Keratinocyte (primary cell): Measurements from ENCODE around the gene PCBD2. TPM values are rescaled to one million over a fixed set of nuclear protein-coding genes. Genes with fewer than 3 reads are reported as not detected.

Source experiments
- DNase-seq: peaks from one replicate; pipeline ENCODE4 v3.0.0-alpha.2; 2011; ENCODE audit warnings: low read depth, missing footprints, low spot score
- FAIRE-seq: peaks from 2 replicates; lab custom pipeline; 2011; peaks lifted over from hg19 to GRCh38; lab: Jason Lieb, UNC
- H2AFZ ChIP-seq: 2 replicates; pipeline ENCODE4 v1.6.0; 2012; ENCODE audit warnings: low read length, control low read depth, inconsistent platforms; ENCODE audit not compliant: control insufficient read depth
- H3K27ac ChIP-seq: 2 replicates; pipeline ENCODE4 v1.5.1; 2011; ENCODE audit warnings: low read length; ENCODE audit not compliant: control insufficient read depth, insufficient read depth
- H3K27me3 ChIP-seq: 3 replicates; pipeline ENCODE4 v1.6.0; 2011; ENCODE audit warnings: low read length; ENCODE audit not compliant: control insufficient read depth, insufficient read depth; ENCODE audit errors: extremely low read depth
- H3K36me3 ChIP-seq, 2 experiments: 2 replicates in 1 of 2; 3 replicates in 1 of 2; pipeline ENCODE4 v1.5.1; 2011; ENCODE audit warnings: low read length in 2 of 2, mild to moderate bottlenecking in 1 of 2; ENCODE audit not compliant: control insufficient read depth in 2 of 2, insufficient read depth in 2 of 2; ENCODE audit errors: extremely low read depth in 1 of 2
- H3K4me1 ChIP-seq: 3 replicates; pipeline ENCODE4 v1.5.1; 2011; ENCODE audit warnings: low read length; ENCODE audit not compliant: control insufficient read depth, insufficient read depth; ENCODE audit errors: extremely low read depth
- H3K4me2 ChIP-seq: 3 replicates; pipeline ENCODE4 v1.6.0; 2011; ENCODE audit warnings: low read depth, low read length; ENCODE audit not compliant: control insufficient read depth, insufficient read depth; ENCODE audit errors: extremely low read depth
- H3K4me3 ChIP-seq, 3 experiments: fragments of 200-600 bp in 1 of 3; sonication (generic) in 1 of 3; 2 replicates in 2 of 3; 3 replicates in 1 of 3; pipeline ENCODE4 v1.5.1; 2011 to 2016; ENCODE audit warnings: low read length in 3 of 3, mild to moderate bottlenecking in 3 of 3, control low read depth in 2 of 3, inconsistent platforms in 1 of 3, low read depth in 1 of 3, mixed read lengths in 1 of 3, mixed run types in 1 of 3, moderate library complexity in 1 of 3; ENCODE audit not compliant: control insufficient read depth in 2 of 3, insufficient read depth in 2 of 3; ENCODE audit errors: extremely low read depth in 1 of 3
- H3K79me2 ChIP-seq: 2 replicates; pipeline ENCODE4 v1.6.0; 2012; ENCODE audit warnings: low read length; ENCODE audit not compliant: control insufficient read depth, insufficient read depth
- H3K9ac ChIP-seq: 3 replicates; pipeline ENCODE4 v1.6.0; 2011; ENCODE audit warnings: low read length; ENCODE audit not compliant: control insufficient read depth, insufficient read depth; ENCODE audit errors: extremely low read depth
- H3K9me1 ChIP-seq: 3 replicates; pipeline ENCODE4 v1.6.0; 2011; ENCODE audit warnings: low read length; ENCODE audit not compliant: control insufficient read depth, insufficient read depth; ENCODE audit errors: extremely low read depth
- H3K9me3 ChIP-seq: 2 replicates; pipeline ENCODE4 v1.5.1; 2012; ENCODE audit warnings: low read depth, low read length; ENCODE audit not compliant: control insufficient read depth
- H4K20me1 ChIP-seq: 3 replicates; pipeline ENCODE4 v1.6.0; 2011; ENCODE audit warnings: low read length; ENCODE audit not compliant: control insufficient read depth, insufficient read depth; ENCODE audit errors: extremely low read depth
- EZH2 ChIP-seq: IDR thresholded peaks from one replicate; pipeline ENCODE4 v1.6.1; 2012; ENCODE audit warnings: inconsistent platforms, mild to moderate bottlenecking, low read length, moderate library complexity
- dilution Hi-C: fragments of 300-500 bp; cut with MboI; formaldehyde crosslinking; loops from one replicate; pipeline ENCODE4 v1.7.0; 2020; ENCODE audit warnings: low sequenced_read_pairs; ENCODE audit not compliant: extremely low pct_ligation_motif_present
- polyA plus RNA-seq, 5 experiments: library from polyadenylated mRNA; depleted of rRNA in 3 of 5; stranded (reverse) in 3 of 5; stranded (forward) in 1 of 5; unstranded in 1 of 5; fragments of >200 nt; gene quantifications; 1 replicate in 1 of 5; 2 replicates in 3 of 5; 3 replicates in 1 of 5; pipeline versions ENCODE4 v1.2.1 to v1.2.3, GENCODE V29; 2011 to 2012; ENCODE audit warnings: missing spikeins in 2 of 5, low read depth in 1 of 5, low replicate concordance in 1 of 5
- TF ChIP-seq, protein P1 (sequence below), 3 experiments: IDR thresholded peaks in 1 of 3; conservative IDR thresholded peaks in 1 of 3; optimal IDR thresholded peaks in 1 of 3; 2 replicates in 2 of 3; 3 replicates in 1 of 3; pipeline versions ENCODE3 to v1.5.1; 2011; ENCODE audit warnings: low read length in 3 of 3, mild to moderate bottlenecking in 3 of 3, moderate library complexity in 2 of 3, control low read depth in 1 of 3, inconsistent platforms in 1 of 3; ENCODE audit not compliant: insufficient read depth in 2 of 3; ENCODE audit errors: extremely low read depth in 1 of 3

Gene PCBD2
- polyA plus RNA-seq, 1 donor (not counting 4 experiments of a cell fraction or from before 2014, with no cell fraction given): 6.2 TPM

- no peak for DNase-seq
- Histone ChIP-seq H3K4me2 (no peak overlapping the region), H3K9ac (no peak overlapping the region), H3K27me3 (no peaks in the 10 kb centered on the region), H4K20me1 (no peaks in the 10 kb centered on the region), H3K36me3 (no peaks in the 10 kb centered on the region), H3K4me3 (no peak overlapping the region), H2AFZ (no peak overlapping the region), H3K9me1 (no peaks in the 10 kb centered on the region), H3K4me1 (no peaks in the 10 kb centered on the region), H3K79me2 (no peaks in the 10 kb centered on the region), H3K27ac (no peak overlapping the region), H3K9me3 (no peaks in the 10 kb centered on the region)
- TF ChIP-seq, protein P1, sequence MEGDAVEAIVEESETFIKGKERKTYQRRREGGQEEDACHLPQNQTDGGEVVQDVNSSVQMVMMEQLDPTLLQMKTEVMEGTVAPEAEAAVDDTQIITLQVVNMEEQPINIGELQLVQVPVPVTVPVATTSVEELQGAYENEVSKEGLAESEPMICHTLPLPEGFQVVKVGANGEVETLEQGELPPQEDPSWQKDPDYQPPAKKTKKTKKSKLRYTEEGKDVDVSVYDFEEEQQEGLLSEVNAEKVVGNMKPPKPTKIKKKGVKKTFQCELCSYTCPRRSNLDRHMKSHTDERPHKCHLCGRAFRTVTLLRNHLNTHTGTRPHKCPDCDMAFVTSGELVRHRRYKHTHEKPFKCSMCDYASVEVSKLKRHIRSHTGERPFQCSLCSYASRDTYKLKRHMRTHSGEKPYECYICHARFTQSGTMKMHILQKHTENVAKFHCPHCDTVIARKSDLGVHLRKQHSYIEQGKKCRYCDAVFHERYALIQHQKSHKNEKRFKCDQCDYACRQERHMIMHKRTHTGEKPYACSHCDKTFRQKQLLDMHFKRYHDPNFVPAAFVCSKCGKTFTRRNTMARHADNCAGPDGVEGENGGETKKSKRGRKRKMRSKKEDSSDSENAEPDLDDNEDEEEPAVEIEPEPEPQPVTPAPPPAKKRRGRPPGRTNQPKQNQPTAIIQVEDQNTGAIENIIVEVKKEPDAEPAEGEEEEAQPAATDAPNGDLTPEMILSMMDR (optimal IDR thresholded peaks at IDR 0.05 in 1 of 3, IDR thresholded peaks at IDR 0.05 in 1 of 3, conservative IDR thresholded peaks at IDR 0.05 in 1 of 3; ENCODE audit: extremely low read depth in 1 of 3, insufficient read depth in 2 of 3, low read length in 3 of 3): no peak
- TF ChIP-seq EZH2: no peak
- dilution Hi-C loops: no loop called here
- FAIRE-seq: no peak
Observed at GRCh38 chr5:135008556-135008955, 103.6 kb downstream of the PCBD2 start.

DNA sequence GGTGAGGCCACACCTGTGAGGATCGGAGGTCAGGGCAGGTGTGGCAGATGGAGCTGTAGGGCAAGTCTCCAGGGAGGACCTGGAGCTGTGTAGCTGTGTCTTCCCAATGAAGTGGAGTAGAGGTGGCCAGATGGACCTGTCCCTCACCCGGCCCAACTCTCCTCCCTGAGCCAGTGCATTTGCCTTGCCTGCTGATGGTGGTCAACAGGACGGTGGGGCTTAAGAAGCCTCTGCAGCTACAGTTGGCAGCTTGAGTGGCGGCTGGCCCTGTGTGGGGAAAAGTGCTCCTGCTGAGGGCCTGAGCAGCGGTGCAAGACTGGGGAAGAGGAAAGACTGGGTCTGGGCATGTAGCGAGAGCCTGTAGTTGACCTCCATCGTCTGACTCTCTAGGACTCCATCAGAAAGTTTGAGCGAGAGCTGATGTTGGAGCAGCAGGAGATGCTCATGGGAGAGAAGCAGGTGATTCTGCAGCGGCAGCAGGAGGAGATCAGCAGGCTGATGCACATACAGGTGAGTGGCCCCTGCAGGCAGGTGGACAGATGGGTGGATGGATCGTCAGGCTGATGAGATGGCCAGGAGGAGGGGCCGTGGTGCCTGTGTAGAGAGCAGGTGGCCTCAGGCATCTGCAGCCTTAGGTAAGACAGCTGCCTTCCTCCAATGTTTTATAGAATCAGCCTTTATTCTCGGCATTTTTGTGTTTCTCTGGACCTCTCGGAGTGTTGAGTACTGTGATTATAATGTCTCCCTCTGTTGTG, 104.2 kb downstream of the PCBD2 start:
- no peaks in the 10 kb centered on the region for H3K4me1 ChIP-seq
- H4K20me1 ChIP-seq: no peaks in the 10 kb centered on the region
- DNase-seq (no peak), FAIRE-seq (no peak)
- no peaks in the 10 kb centered on the region for H3K27me3 ChIP-seq
- H3K27ac ChIP-seq: no peak overlapping the region
- H3K4me3 ChIP-seq: no peak overlapping the region
- dilution Hi-C loops: no loop called here
- no peak overlapping the region for H3K4me2 ChIP-seq
- H2AFZ ChIP-seq: no peak overlapping the region
- no peak for TF ChIP-seq EZH2
- TF ChIP-seq, protein P1 (optimal IDR thresholded peaks at IDR 0.05 in 1 of 3, IDR thresholded peaks at IDR 0.05 in 1 of 3, conservative IDR thresholded peaks at IDR 0.05 in 1 of 3; ENCODE audit: extremely low read depth in 1 of 3, insufficient read depth in 2 of 3, low read length in 3 of 3): no peak
- H3K79me2 ChIP-seq: no peaks in the 10 kb centered on the region
- H3K9ac ChIP-seq: no peak overlapping the region
- H3K9me1 ChIP-seq: no peaks in the 10 kb centered on the region
- no peaks in the 10 kb centered on the region for H3K9me3 ChIP-seq
- H3K36me3 ChIP-seq: no peaks in the 10 kb centered on the region
